ENCODE measurements around the gene ACOX1. TPM values are rescaled to one million over a fixed set of nuclear protein-coding genes. Genes with fewer than 3 reads are reported as not detected.
A peak's percentile ranks its signal among the peaks of the same experiment; 100 is the strongest.

The ACOX1 gene
- total and polyA plus RNA-seq, 2 donors from 2014 or later: 24.7 to 60.6 TPM

GRCh38 chr17:76011951-76012350, 33.0 kb upstream of the ACOX1 start:
- no peaks in the 10 kb centered on the region for H3K27me3 ChIP-seq (ENCODE audit: control insufficient read depth, insufficient read depth, low read length)
- no peak overlapping the region for H3K27ac ChIP-seq (ENCODE audit: low read depth in 2 of 2, low read length in 2 of 2)
- no peak for TF ChIP-seq CTCF (IDR thresholded peaks at IDR 0.05; ENCODE audit: borderline replicate concordance, extremely low read depth, insufficient read depth)
- no peaks in the 10 kb centered on the region for H3K9me3 ChIP-seq (ENCODE audit: control insufficient read depth in 2 of 3, insufficient read depth in 1 of 3, low read length in 3 of 3)
- DNase-seq (no peak), FAIRE-seq (no peak)
- no peaks in the 10 kb centered on the region for H3K4me1 ChIP-seq (ENCODE audit: control insufficient read depth in 2 of 3, insufficient read depth in 2 of 3, low read depth in 1 of 3, low read length in 3 of 3)
- H3K36me3 ChIP-seq (ENCODE audit: control insufficient read depth in 2 of 3, insufficient read depth in 3 of 3, low read length in 3 of 3): peaks cover 0 to 7% (median 6%) of the 10 kb centered on the region in 3 donors
- intact Hi-C loops (cut with DNase I): loop anchor here (10.0 kb wide), 1 partner anchor 273 kb away; no protein-coding TSS in a partner anchor
- H3K4me3 ChIP-seq (ENCODE audit: low read length in 3 of 3): no peak overlapping the region
- H3K9ac ChIP-seq (ENCODE audit: low read length in 3 of 3): no peak overlapping the region

- no peak for FAIRE-seq
- no peak overlapping the region for H3K27ac ChIP-seq (ENCODE audit: low read depth in 2 of 2, low read length in 2 of 2)
- H3K4me3 ChIP-seq (ENCODE audit: low read length in 3 of 3): no peak overlapping the region
- no peak for TF ChIP-seq CTCF (IDR thresholded peaks at IDR 0.05; ENCODE audit: borderline replicate concordance, extremely low read depth, insufficient read depth)
- H3K27me3 ChIP-seq (ENCODE audit: control insufficient read depth, insufficient read depth, low read length): no peaks in the 10 kb centered on the region
- DNase-seq: peak in 1 of 5 donors; percentile 64
- intact Hi-C loops (cut with DNase I): loop anchor here (10.0 kb wide), 2 partner anchors 95 to 275 kb away; no protein-coding TSS in a partner anchor
- peaks cover 0 to 7% (median 6%) of the 10 kb centered on the region in 3 donors for H3K36me3 ChIP-seq (ENCODE audit: control insufficient read depth in 2 of 3, insufficient read depth in 3 of 3, low read length in 3 of 3)
- no peaks in the 10 kb centered on the region for H3K4me1 ChIP-seq (ENCODE audit: control insufficient read depth in 2 of 3, insufficient read depth in 2 of 3, low read depth in 1 of 3, low read length in 3 of 3)
- no peak overlapping the region for H3K9ac ChIP-seq (ENCODE audit: low read length in 3 of 3)
- no peaks in the 10 kb centered on the region for H3K9me3 ChIP-seq (ENCODE audit: control insufficient read depth in 2 of 3, insufficient read depth in 1 of 3, low read length in 3 of 3)
These were observed 31.1 kb upstream of the ACOX1 start for GRCh38 chr17:76009969-76010661.

- Histone ChIP-seq H3K36me3 (ENCODE audit: control insufficient read depth in 2 of 3, insufficient read depth in 3 of 3, low read length in 3 of 3) (peaks cover 0 to 7% (median 6%) of the 10 kb centered on the region in 3 donors), H3K27me3 (ENCODE audit: control insufficient read depth, insufficient read depth, low read length) (no peaks in the 10 kb centered on the region), H3K27ac (ENCODE audit: low read depth in 2 of 2, low read length in 2 of 2) (no peak overlapping the region), H3K4me3 (ENCODE audit: low read length in 3 of 3) (no peak overlapping the region), H3K9me3 (ENCODE audit: control insufficient read depth in 2 of 3, insufficient read depth in 1 of 3, low read length in 3 of 3) (no peaks in the 10 kb centered on the region), H3K9ac (ENCODE audit: low read length in 3 of 3) (no peak overlapping the region), H3K4me1 (ENCODE audit: control insufficient read depth in 2 of 3, insufficient read depth in 2 of 3, low read depth in 1 of 3, low read length in 3 of 3) (no peaks in the 10 kb centered on the region)
- no peak for TF ChIP-seq CTCF (IDR thresholded peaks at IDR 0.05; ENCODE audit: borderline replicate concordance, extremely low read depth, insufficient read depth)
- DNase-seq (peak in 1 of 5 donors; percentile 51), FAIRE-seq (no peak)
- intact Hi-C loops (cut with DNase I): loop anchor here (10.0 kb wide), 1 partner anchor 95 kb away; no protein-coding TSS in a partner anchor
These were observed 30.5 kb upstream of the ACOX1 start for GRCh38 chr17:76009447-76009846.
